ENCODE measurements around the gene SETD5.
A peak's percentile ranks its signal among the peaks of the same experiment; 100 is the strongest.

The SETD5 gene

GRCh38 chr3:9414826-9415225 is 17.4 kb downstream of the SETD5 start:
- FAIRE-seq: no peak

DNA sequence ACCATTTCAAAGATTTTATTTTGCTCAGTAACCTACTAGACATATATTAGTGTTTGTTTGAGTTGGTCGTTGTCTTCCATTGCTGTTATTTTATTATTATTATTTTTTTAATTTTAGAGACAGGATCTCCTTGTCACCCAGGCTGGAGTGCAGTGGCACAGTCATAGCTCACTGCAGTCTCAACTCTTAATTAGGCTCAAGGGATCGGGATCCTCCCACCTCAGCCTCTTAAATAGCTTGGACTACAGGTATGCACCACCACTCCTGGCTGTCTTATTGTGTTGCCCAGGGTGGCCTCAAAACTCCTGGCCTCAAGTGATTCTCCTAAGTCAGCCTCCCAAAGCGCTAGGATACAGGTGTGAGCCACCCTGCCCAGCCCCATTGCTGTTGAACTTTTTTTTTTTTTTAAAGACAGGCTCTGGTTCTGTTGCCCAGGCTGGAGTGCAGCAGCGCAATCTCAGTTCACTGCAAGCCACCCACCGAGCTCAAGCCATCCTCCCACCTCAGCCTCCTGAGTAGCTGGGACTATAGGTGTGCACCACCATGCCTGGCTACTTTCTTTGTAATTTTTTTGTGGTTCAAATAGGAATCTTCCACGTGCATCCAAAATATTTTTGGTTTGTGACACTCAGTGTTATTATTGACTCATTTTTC is 18.2 kb downstream of the SETD5 start:
- FAIRE-seq: no peak

- no peak for FAIRE-seq
Observed at GRCh38 chr3:9416139-9416780, 18.8 kb downstream of the SETD5 start.

DNA sequence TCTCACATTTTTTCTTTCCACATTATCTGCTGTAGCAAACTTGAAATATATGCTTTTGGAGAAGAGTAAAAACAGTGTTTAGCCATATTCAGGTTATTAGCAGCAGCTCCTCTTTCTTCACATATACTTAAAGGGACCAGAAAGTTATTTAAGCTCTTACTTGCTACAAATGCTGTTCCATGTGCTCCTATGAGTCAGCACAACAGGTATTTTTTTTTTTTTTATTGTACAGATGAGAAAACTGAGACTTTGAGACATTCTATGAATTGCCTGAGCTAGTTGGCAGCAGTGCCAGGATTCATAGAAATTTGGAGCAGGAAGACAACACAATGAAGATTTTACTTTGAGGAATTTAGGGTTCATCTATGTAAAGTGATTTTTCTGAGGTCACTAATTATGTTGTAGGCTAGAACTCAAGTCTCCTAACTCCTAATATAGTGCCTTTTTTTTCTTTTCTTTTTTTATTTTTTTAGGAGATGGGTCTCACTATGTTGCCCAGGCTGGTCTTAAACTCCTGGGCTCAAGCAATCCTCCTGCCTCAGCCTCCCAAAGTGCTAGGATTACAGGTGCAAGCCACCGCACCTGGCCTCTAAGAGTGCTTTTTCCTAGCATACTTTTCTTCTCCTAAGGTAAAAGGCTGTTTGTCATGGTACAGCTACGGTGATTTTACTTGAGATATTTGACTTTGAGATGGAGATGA is 23.6 kb downstream of the SETD5 start:
- FAIRE-seq: no peak

DNA sequence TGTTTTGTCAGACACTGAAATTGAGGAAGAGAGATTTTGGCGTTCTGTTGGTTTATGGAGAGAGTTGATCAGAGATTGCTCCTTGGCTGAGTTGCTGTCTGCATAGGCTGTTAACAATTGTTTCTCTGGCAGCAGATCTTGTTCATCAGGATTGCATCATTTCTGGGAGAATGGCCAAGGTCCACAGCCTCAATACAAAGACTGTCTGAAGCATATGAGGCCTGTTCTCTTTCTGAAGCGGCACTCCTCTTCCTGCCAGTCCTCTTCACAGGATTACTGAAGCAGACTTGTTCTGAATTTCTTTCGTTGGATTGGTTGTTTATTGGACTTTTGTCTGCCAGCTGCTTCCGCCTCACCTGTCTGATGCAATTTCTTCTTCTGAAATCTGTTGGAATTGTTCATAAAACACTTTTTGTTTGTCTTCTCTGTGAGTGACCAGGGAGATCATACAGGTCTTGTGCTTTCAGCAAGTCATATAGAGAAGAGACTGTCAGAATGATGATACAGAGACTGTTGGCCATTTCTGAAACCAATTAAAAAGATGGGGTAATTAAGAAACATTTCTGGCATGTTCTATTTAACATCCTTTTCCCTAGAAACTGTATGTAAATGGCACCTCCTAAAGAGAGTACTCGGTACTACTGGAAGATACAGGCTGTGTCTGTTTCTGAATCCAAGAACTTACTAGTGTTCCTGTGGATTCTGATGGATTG is 25.5 kb downstream of the SETD5 start:
- FAIRE-seq: peak; percentile 54

DNA sequence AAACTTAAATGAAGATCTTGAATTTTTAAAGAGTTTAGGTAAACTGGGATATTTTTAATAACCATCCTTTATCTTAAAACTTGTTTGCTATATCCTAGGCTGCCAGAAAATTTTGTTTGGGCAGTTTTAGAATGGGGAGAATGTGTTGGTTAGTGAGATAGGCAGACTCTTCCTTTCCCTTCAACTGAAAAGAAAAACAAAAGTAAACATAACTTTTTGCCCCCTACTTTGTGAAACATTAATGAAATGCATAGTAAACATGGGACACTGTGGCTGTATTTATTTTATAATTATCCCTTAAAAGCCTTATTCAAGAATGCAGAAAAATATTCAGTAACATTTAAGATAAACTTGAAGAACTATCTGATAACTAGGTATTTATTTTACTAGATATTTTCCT is 31.0 kb downstream of the SETD5 start:
- FAIRE-seq: no peak

DNA sequence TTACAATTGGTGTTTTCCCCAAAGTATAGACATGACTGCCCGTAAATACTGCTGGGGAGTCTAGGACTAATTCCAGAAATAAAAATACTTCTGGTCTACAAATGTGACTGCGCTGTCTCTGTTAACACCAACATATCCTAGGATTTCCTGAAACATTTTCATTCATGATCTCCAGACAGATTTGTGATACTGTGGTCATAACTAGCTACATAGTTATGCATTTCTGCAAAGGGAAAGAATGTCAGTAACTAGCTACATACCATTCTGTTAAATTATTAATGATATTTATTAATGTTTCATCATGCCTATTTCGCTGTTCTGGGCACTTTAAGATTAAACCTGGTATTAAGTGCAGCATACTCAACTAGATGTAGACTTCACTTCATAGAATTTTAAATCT is 33.3 kb downstream of the SETD5 start:
- no peak for FAIRE-seq

- FAIRE-seq: no peak
Observed at GRCh38 chr3:9433627-9434521, 36.5 kb downstream of the SETD5 start.

DNA sequence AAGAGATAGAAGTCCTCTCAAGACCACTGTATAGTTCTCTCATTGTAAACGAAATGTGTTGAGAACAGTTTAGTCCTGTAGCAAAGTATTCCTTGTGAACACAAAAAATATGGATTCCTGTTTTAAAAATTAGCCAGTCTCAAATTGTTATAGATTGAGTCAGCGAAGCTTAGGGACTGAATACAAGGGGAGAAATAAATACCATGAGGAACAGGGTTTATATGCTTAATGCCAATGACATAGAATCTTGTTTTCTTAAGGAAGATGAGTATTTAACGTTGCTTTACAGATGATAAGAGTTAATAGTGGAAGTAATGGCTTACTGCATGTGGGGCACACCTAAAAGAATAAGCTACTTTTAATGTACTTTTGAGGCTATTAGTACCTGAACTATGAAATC is 37.9 kb downstream of the SETD5 start:
- FAIRE-seq: no peak

- FAIRE-seq: no peak
Observed at GRCh38 chr3:9439331-9439730, 41.9 kb downstream of the SETD5 start.

GRCh38 chr3:9441501-9442221 is 44.2 kb downstream of the SETD5 start:
- FAIRE-seq: no peak

GRCh38 chr3:9448071-9448470 is 50.7 kb downstream of the SETD5 start:
- no peak for FAIRE-seq

GRCh38 chr3:9448643-9449042 is 51.2 kb downstream of the SETD5 start:
- no peak for FAIRE-seq

DNA sequence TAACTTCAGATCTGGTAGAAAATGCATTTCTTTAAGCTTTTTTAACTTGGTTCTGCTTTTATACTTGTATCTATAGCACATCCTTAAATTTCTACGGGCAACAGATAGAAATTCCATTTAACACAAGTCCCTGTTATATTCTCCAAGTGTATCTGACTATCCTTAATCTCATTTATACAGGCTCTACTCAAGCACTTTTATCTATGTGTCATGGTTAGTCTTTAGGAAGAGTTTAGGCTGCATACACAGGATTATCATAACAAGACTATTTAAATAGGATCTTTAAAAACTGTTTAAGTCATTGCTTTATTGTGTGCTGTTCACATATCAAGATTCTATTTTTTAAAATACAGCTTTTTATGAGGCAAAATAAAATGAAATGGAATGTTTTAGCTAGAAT is 52.7 kb downstream of the SETD5 start:
- peak; percentile 6 for FAIRE-seq

DNA sequence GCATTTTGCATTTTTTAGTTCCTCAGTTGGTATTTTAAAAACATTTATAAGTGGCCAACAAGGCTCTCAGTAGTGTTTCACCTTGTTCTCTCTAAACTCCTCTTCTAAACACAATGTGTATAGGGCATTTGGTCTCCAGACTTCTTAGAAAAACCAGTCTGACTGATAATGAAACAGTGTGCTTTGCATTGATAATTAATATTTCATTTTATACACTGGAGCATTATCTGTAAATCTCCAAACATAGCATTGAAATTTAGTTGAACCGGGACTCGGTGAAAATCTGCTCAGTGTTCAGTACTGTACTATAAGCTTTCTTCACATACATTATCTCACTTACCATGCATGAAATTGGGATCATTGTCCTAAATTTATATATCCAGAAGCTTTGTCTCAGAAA is 53.6 kb downstream of the SETD5 start:
- no peak for FAIRE-seq

- FAIRE-seq: no peak
Observed at GRCh38 chr3:9452417-9452816, 55.0 kb downstream of the SETD5 start.

- FAIRE-seq: no peak
Observed at GRCh38 chr3:9455596-9456131, 58.2 kb downstream of the SETD5 start.

- FAIRE-seq: no peak
Observed at GRCh38 chr3:9467451-9467850, 70.0 kb downstream of the SETD5 start.

- FAIRE-seq: no peak
Observed at GRCh38 chr3:9468460-9468859, 71.0 kb downstream of the SETD5 start.

DNA sequence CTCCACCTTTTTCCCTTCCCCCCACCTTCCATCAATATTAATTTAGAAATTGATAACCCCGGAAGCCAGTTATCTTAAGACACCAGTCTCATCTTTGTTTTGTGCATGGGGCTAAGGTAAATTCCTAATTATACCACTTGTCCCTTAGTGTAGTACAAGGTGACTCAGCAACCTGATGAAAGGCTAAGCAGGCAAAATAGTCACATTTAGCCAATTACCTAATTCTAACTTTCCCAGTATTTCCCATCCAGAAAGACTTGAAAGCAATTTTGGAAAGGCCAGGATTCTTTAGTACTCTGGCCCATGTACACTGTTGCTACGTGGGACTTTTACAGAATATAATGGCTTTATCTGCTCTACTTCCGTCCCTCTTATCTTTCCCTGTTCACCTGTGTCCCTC is 72.6 kb downstream of the SETD5 start:
- no peak for FAIRE-seq

- FAIRE-seq: no peak
Observed at GRCh38 chr3:9473496-9474065, 76.2 kb downstream of the SETD5 start.

Measured in A204.1 (cell line).